Glomerular endothelial cell (primary cell): ENCODE data around the gene PPP1R13L. TPM values are rescaled to one million over a fixed set of nuclear protein-coding genes. Genes with fewer than 3 reads are reported as not detected.

ENCODE experiments used
- DNase-seq: peaks from one replicate; pipeline ENCODE4 v3.0.0-alpha.2; 2011; ENCODE audit warnings: low read depth, low spot score; ENCODE audit errors: extremely low read depth
- total RNA-seq: library from RNA; depleted of rRNA; stranded (reverse); fragments of >200 nt; gene quantifications from 2 replicates; pipeline ENCODE4 v1.2.3, GENCODE V29; 2015

The PPP1R13L gene
- total RNA-seq: 16.2 and 44.6 TPM in 2 replicates

- peak; percentile 33 for DNase-seq
Observed at GRCh38 chr19:45404557-45405434, at the start of gene PPP1R13L. Gene PPP1R13L, minus strand, starts transcription at chr19:45405069. Its CDS starts 6,751 bp downstream, at chr19:45398318.

- no peak for DNase-seq
Observed at GRCh38 chr19:45451850-45452387, 47.0 kb upstream of the PPP1R13L start.

- no peak for DNase-seq
Observed at GRCh38 chr19:45451131-45451849, 46.4 kb upstream of the PPP1R13L start.

GRCh38 chr19:45450012-45450333 lies 45.1 kb upstream of the PPP1R13L start:
- DNase-seq: no peak

- DNase-seq: no peak
Observed at GRCh38 chr19:45448887-45449299, 44.0 kb upstream of the PPP1R13L start.

- no peak for DNase-seq
Observed at GRCh38 chr19:45448425-45448756, 43.5 kb upstream of the PPP1R13L start.

GRCh38 chr19:45446944-45447343 lies 42.1 kb upstream of the PPP1R13L start:
- no peak for DNase-seq

- no peak for DNase-seq
Observed at GRCh38 chr19:45446295-45446694, 41.4 kb upstream of the PPP1R13L start.

GRCh38 chr19:45445139-45445538 lies 40.3 kb upstream of the PPP1R13L start:
- no peak for DNase-seq

- no peak for DNase-seq
Observed at GRCh38 chr19:45444318-45445041, 39.6 kb upstream of the PPP1R13L start.

GRCh38 chr19:45443462-45444317 lies 38.8 kb upstream of the PPP1R13L start:
- DNase-seq: peak; percentile 48

GRCh38 chr19:45442778-45443461 lies 38.1 kb upstream of the PPP1R13L start:
- no peak for DNase-seq

- no peak for DNase-seq
Observed at GRCh38 chr19:45442408-45442777, 37.5 kb upstream of the PPP1R13L start.

- no peak for DNase-seq
Observed at GRCh38 chr19:45440873-45441654, 36.2 kb upstream of the PPP1R13L start.

- no peak for DNase-seq
Observed at GRCh38 chr19:45440259-45440638, 35.4 kb upstream of the PPP1R13L start.

- no peak for DNase-seq
Observed at GRCh38 chr19:45439569-45440258, 34.8 kb upstream of the PPP1R13L start.

GRCh38 chr19:45439190-45439568 lies 34.3 kb upstream of the PPP1R13L start:
- no peak for DNase-seq

GRCh38 chr19:45437328-45437727 lies 32.5 kb upstream of the PPP1R13L start:
- no peak for DNase-seq
